NCI-H1092 treated with DMSO at 0.1 percent for 48 hours (cell line): Measurements from ENCODE around the gene GRIN2D.

Source experiments
- DNase-seq: peaks from one replicate; lab custom pipeline; 2025; lab: John Stamatoyannopoulos, UW

GRIN2D gene

GRCh38 chr19:48397263-48398101 is 4.0 kb downstream of the GRIN2D start:
- DNase-seq: no peak

GRCh38 chr19:48398102-48398374 is 4.6 kb downstream of the GRIN2D start:
- DNase-seq: no peak

DNA sequence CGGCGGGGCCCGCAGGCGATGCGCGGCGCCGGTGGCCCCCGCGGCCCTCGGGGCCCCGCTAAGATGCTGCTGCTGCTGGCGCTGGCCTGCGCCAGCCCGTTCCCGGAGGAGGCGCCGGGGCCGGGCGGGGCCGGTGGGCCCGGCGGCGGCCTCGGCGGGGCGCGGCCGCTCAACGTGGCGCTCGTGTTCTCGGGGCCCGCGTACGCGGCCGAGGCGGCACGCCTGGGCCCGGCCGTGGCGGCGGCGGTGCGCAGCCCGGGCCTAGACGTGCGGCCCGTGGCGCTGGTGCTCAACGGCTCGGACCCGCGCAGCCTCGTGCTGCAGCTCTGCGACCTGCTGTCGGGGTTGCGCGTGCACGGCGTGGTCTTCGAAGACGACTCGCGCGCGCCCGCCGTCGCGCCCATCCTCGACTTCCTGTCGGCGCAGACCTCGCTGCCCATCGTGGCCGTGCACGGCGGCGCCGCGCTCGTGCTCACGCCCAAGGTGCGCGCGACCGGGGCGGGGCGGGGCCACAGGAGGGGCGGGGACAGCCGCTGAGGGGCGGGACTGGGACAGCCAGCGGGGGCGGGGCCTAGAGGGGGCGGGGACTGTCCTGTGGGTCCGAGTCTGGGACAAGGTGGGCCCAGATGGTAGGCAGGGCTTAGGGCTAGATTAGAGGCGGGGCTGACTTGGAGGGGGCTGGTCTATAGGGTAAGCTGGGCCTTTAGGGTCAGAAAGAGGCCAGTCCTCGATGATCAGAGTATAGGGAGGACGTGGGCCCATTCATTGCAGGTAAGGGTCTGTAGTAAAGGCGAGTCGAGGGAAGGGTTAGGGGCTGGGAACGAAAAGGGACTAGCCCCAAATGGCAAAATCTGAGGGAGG is 5.1 kb downstream of the GRIN2D start:
- peak; percentile 46 for DNase-seq

DNA sequence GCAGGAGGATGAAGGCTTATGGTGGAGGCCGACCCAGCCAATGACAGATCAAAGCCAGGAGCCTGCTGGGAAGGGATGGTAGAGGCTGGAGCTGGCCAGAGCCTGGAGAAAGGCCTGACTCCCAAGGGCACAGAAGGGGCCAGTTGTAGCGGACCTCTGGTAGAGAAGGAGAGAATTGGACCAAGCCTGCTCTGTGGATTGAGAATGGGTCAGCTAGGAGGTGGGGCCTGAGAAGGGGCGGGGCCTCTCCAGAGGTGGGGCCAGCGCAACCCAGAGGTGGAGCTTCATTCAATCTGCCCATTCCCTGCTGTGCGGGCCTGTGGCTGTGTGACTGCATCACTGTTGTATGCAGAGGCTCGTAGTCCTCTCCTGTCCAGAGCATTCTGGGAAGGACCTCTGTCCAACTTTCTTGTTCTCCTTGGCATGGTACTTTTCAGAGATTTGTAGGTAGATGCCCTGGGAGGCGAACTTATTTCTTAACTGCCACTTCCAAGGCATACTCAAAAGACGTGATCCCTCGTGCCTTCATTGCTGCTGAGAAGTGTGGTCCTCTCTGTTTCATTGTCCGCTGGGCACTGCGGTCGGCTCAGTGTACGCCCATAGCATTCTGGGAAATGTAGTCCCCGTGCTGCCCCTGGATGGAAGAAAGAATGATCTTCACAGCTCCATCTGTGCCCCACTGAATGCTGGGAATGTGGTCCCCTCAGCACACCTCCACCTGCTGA is 6.7 kb downstream of the GRIN2D start:
- peak; percentile 27 for DNase-seq

- DNase-seq: no peak
These were observed 7.8 kb downstream of the GRIN2D start for GRCh38 chr19:48401287-48401686.

DNA sequence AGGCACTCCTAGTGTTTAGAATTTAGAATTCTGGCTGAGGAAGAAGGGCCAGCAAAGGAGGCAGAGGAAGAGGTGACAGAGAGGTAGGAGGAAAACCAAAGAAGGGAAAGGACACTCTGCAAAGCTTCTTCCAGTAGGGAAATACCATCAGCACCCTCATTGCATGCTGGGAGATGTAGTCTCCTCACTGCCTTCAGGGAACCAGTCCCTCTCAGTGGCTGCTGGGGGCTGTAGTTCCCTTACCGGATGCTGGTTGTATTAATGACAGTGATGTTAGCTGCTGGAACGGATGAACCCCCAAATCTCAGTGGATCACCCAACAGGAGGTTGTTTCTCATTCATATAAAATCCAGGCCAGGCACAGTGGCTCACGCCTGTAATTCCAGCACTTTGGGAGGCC is 10.1 kb downstream of the GRIN2D start:
- DNase-seq: no peak

- no peak for DNase-seq
These were observed 11.7 kb downstream of the GRIN2D start for GRCh38 chr19:48405010-48405659.

GRCh38 chr19:48405850-48406249 is 12.4 kb downstream of the GRIN2D start:
- DNase-seq: no peak

GRCh38 chr19:48413879-48414587 is 20.6 kb downstream of the GRIN2D start:
- no peak for DNase-seq

GRCh38 chr19:48415395-48415794 is 21.9 kb downstream of the GRIN2D start:
- DNase-seq: no peak

DNA sequence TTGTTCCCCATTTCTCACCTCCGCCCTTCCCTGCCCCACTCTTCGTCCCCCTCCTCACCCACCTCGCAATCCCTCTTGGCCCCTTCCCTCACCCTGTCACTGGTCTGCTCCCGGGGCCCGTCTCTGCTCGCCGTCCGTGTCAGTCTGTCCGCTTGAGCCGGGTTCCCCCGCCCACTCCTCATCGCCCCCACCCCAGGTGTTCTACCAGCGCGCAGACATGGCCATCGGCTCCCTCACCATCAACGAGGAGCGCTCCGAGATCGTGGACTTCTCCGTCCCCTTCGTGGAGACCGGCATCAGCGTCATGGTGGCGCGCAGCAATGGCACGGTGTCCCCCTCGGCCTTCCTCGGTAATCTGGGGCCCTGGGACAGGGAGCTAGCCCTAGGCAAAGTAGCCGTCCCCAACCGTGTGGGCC is 22.3 kb downstream of the GRIN2D start:
- DNase-seq: no peak

- no peak for DNase-seq
These were observed 24.0 kb downstream of the GRIN2D start for GRCh38 chr19:48417421-48417820.

DNA sequence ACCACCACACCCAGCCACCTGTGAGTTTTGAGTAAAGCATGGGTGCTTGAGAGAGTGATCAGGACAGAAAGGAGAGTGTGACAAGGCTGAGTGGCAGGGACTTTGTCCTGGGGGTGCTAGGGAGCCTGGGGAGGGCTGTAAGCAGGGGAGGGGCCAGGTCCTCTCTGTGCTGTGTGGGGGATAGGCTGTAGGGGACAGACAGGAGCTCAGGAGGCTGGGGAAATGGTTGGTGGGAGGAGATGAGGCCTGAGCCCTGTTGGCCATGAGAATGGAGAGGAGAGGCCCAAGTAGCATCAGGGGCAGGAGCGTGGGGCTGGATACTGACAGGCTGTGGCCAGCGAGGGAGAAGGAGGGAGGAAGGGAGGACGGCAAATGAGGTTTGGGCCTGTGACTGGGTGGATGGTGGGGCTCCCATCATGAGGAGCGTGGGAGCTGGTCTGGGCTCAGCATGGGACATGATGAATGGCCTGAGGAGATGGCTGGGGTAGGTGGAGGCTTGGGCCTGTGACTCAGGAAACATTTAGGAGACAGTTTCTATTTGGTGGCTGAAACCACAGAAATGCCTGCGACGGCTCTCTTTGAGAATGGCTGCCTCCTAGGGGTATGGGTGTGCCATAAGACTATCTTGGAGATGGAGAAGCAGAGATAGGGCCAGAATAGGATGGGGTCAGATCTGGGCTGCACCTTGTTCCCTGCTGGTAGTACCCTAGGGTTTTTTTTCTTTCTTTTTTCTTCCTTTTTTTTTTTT is 25.0 kb downstream of the GRIN2D start:
- no peak for DNase-seq

- no peak for DNase-seq
These were observed 25.9 kb downstream of the GRIN2D start for GRCh38 chr19:48419158-48419920.

DNA sequence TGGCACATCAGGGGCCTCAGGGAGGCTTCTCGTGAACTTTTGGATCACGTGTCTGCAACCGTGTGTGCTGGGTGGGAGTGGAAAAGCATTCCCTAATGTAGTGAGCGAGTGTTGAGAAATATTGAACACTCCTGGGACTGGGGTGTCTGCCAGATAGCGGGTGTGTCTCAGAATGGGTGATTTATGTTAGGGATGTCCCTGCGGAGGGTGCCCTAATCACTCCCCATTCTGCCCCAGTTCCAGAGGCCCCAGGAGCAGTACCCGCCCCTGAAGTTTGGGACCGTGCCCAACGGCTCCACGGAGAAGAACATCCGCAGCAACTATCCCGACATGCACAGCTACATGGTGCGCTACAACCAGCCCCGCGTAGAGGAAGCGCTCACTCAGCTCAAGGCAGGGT is 28.1 kb downstream of the GRIN2D start:
- no peak for DNase-seq

DNA sequence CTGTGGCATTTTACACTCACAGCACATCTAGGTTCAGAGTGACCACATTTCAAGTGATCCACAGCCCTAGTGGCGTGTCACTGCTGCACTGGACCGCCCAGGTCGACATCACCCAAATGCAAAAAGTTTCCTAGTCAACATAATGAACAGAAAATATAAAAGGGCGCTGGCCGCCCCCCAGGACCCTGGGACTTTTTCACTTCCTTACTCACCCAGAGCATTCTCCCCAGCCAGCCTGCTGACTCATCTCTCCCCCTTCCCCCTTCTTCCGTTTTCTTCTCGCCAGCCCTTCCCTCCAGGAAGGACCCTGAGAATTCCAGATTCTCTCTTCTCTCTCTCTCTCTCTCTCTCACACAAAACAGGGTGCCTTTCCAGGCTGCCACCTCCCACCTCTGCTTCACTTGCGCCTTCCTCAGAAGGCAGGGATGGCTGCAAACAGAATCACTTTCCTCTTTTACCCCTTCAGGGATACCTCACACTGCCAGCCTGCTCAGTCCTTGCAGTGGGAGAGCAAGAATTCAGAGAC is 31.3 kb downstream of the GRIN2D start:
- DNase-seq: no peak

DNA sequence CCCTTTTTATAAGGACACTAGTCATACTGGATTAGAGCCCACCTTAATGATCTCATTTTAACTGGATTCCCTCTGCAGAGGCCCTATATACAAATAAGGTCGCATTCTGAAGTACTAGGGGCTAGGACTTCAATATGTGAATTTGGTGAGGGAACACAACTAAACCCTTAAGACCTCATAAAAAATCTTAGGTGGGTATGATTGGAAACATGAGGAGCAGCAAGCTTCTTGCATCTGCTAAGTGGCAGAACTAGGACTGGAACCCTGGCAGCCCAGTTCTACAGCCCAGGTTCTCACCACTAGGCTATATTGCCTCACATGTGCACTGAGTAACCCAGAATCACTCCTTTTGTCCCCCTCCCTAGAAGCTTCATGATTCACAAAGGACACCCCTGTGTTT is 35.2 kb downstream of the GRIN2D start:
- DNase-seq: no peak

GRCh38 chr19:48433337-48433736 is 39.9 kb downstream of the GRIN2D start:
- DNase-seq: no peak

DNA sequence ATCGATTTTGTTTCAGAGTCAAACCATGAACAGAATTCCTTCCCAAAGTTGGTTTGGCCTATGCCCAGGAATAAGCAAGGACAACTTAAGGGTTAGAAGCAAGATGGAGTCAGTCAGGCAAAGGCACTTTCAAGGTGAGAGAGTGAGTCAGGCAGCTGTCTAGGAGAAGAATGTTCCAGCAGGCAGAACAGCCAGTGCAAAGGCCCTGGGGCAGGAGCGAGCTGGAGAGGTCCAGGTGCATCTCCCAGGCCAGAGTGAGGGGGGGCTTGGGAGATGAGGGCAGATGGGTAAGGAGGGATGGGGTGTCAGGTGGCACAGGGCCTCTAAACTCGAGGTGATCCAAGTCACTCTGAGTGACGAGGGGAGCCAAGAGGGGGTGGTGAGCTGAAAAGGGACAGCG is 43.1 kb downstream of the GRIN2D start:
- DNase-seq: no peak
